SH-SY5Y (cell line): ENCODE measurements around the gene HS6ST3.

Source experiments
- GATA2 ChIP-seq: IDR thresholded peaks from 2 replicates; pipeline ENCODE4 v1.6.1; 2011; ENCODE audit warnings: mild to moderate bottlenecking, low read depth, low read length
- GATA3 ChIP-seq: IDR thresholded peaks from 2 replicates; pipeline ENCODE4 v1.6.1; 2011; ENCODE audit warnings: low read depth, mild to moderate bottlenecking, low read length, moderate library complexity

GRCh38 chr13:96141032-96141431, 51.1 kb downstream of the HS6ST3 start:
- TF ChIP-seq GATA2 (no peak), GATA3 (no peak)
